Measurements from ENCODE around the gene CD55. TPM values are rescaled to one million over a fixed set of nuclear protein-coding genes. Genes with fewer than 3 reads are reported as not detected.

The CD55 gene
- total and polyA plus RNA-seq, 9 donors = 12.3 to 28.9 (median 18.1) TPM

DNA sequence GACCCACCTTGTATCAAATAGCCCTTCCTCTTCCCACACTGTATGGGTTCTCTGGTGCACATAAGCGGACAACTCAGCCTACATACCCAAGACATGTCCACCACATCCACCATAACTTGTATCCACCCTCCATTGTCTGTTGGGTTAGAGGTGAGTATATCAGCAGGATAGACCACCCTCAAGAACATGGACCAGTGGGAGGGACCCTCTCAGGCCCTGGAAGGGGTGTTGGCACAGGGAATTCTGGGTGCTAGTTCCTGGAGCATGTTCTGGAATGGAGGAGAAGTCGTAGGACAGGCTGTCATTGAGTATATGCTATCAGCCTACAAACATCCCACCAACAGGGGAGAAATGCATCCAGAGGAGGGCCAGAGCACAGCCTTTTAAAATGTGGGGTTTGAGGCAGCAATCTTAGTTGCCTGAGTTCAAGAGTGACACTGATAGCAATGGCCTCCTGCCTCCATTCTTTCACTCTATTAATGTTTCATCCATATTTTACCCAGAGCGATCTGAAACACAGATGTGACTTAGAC, 7.5 kb downstream of the CD55 start:
- peaks cover 15% of the 10 kb centered on the region for H3K36me3 ChIP-seq (ENCODE audit: control insufficient read depth, insufficient read depth, low read length)
- H3K27me3 ChIP-seq (ENCODE audit: control insufficient read depth, insufficient read depth, low read length) = no peaks in the 10 kb centered on the region
- no peaks in the 10 kb centered on the region for H3K4me1 ChIP-seq (ENCODE audit: control insufficient read depth, insufficient read depth, low read length)
- 100% methylated on average over 1 of the region's 3 CpGs for WGBS (ENCODE audit: insufficient coverage)
- H3K9me3 ChIP-seq (replicated peaks; ENCODE audit: control insufficient read depth, low read depth, low read length) = no peaks in the 10 kb centered on the region
- DNase-seq = no peak
- H3K4me3 ChIP-seq (ENCODE audit: low read length) = no peak overlapping the region
- H3K27ac ChIP-seq (ENCODE audit: low read length) = no peak overlapping the region

DNA sequence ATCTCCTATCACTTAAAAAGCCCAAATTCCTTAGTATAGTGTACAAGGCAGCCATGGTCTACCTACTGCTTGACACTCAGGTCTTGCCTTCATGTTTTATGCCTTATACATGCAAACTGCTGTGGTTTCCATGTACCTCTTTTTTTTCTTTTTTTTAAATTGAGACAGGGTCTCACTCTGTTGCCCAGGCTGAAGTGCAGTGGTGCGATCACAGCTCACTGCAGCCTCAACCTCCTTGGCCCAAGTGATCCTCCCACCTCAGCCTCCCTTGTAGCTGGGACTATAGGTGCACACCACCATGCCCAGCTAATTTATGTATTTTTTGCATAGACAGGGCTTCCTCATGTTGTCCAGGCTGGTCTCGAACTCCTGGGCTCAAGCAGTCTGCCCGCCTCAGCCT, 8.0 kb downstream of the CD55 start:
- DNase-seq = no peak
- no peak overlapping the region for H3K27ac ChIP-seq (ENCODE audit: low read length)
- H3K9me3 ChIP-seq (replicated peaks; ENCODE audit: control insufficient read depth, low read depth, low read length) = peaks cover 2% of the 10 kb centered on the region
- H3K4me3 ChIP-seq (ENCODE audit: low read length) = no peak overlapping the region
- 95% methylated on average over 3 of the region's 3 CpGs for WGBS (ENCODE audit: insufficient coverage)
- no peaks in the 10 kb centered on the region for H3K27me3 ChIP-seq (ENCODE audit: control insufficient read depth, insufficient read depth, low read length)
- H3K4me1 ChIP-seq (ENCODE audit: control insufficient read depth, insufficient read depth, low read length) = no peaks in the 10 kb centered on the region
- peaks cover 15% of the 10 kb centered on the region for H3K36me3 ChIP-seq (ENCODE audit: control insufficient read depth, insufficient read depth, low read length)

DNA sequence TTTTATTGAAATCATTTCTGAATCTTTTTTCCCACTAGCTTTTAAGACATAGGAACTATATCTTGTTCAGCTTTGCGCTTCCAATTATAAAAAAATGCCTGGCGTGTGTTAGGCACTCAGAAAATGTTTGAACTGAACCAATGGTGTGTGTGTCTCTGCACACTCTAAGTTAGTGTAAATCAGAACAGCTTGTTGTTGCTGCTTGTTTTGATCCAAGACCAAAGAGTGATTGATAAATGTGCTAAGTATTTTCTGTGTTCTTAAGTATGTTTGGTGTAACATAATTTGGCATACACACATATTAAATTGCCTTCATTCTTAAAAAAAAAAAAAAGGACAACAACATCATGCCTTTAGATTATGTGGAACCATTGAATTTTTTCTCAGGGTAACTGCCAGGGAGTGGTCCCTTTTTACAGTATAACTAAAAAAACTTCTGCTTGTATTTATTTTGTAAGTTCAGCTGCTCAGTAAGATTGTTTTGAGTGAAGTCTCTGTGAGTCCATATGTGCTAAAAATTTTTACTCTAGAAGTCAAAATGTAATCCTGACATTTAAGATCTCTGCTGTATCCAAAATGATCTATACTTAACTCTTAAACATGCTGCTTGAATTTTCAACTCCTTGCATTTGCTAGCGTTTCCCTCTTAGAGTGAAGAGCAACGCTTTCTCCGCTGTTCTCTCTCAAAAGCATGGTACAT, 8.7 kb downstream of the CD55 start:
- Histone ChIP-seq H3K4me1 (ENCODE audit: control insufficient read depth, insufficient read depth, low read length) (no peaks in the 10 kb centered on the region), H3K4me3 (ENCODE audit: low read length) (no peak overlapping the region), H3K27me3 (ENCODE audit: control insufficient read depth, insufficient read depth, low read length) (no peaks in the 10 kb centered on the region), H3K9me3 (replicated peaks; ENCODE audit: control insufficient read depth, low read depth, low read length) (peaks cover 2% of the 10 kb centered on the region), H3K36me3 (ENCODE audit: control insufficient read depth, insufficient read depth, low read length) (peaks cover 15% of the 10 kb centered on the region), H3K27ac (ENCODE audit: low read length) (no peak overlapping the region)
- no peak for DNase-seq
- 96% methylated on average over 3 of the region's 5 CpGs for whole genome bisulfite sequencing (ENCODE audit: insufficient coverage)

DNA sequence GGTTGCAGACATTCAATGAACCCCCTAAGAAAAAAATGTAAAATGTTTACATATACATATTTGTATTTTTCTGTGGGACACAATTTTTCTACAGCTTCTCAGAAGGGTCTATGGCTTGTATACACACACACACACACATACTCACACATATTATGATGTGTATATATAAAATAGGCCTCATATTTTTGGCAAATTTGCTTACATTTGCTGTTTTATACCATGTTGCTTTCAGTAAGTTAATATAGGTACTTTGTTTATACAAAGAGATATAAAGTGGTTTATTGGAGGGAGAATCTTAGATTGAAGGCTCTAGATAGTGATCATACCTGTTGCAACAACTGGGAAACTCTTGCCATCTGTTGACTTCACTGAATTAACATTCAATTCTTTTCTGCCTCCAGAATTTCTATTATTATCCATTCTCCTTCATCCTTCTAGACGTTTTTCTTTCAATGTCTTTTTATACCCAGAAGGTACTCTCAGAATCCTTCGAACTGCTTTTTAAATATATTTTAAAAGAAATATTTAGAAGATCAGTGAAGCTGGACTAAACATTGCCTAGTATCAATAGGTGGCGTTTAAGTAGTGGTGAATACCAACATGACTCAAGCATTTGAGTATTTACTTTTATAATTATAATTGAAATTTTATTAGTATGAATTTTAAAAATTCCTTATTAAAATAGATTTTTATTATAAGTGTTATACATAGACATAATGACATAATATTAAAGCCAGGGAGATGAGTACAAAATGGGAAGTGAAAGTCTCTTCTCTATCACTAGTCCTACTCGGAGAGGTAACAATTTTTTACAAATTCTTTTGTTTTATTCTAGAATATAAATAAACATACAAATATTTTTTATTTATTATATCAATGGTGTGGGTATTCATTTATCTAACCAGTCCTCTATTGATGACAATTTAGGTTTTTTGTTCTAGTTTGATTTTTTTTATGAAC, 10.2 kb downstream of the CD55 start:
- H3K9me3 ChIP-seq (replicated peaks; ENCODE audit: control insufficient read depth, low read depth, low read length) = peaks cover 2% of the 10 kb centered on the region
- H3K36me3 ChIP-seq (ENCODE audit: control insufficient read depth, insufficient read depth, low read length) = peaks cover 16% of the 10 kb centered on the region
- WGBS (ENCODE audit: insufficient coverage) = no CpG with 5 or more reads among the region's 4 CpGs
- H3K27ac ChIP-seq (ENCODE audit: low read length) = no peak overlapping the region
- H3K4me3 ChIP-seq (ENCODE audit: low read length) = no peak overlapping the region
- no peaks in the 10 kb centered on the region for H3K4me1 ChIP-seq (ENCODE audit: control insufficient read depth, insufficient read depth, low read length)
- no peaks in the 10 kb centered on the region for H3K27me3 ChIP-seq (ENCODE audit: control insufficient read depth, insufficient read depth, low read length)
- no peak for DNase-seq

DNA sequence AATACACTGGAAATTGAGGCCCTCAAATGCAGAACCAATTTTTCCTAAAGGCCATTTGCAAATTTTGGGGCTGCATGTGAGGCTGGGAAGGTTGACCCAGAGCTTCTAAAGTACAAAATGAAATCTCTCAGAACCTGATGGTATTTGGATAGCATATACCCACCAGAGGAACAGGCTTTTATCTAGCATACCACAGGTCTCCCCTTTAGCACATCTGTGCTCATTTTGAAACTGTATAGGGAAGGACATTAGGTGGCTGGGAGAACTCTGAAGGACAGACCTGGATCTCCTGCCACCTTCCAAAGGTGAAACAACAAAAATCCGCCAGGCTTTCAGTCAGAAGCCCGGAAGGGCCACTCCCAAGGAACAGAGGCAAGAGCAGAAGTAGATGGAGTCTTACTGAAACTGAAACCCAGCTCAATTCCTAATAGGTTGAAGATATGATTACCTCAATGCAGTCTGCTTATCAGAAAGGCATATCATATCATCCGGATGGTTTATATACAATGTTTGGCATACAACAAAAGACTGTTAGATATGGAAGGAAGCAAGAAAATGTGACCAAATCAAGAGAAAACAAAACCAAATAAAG, 11.6 kb downstream of the CD55 start:
- no CpG with 5 or more reads among the region's 3 CpGs for WGBS (ENCODE audit: insufficient coverage)
- peaks cover 22% of the 10 kb centered on the region for H3K36me3 ChIP-seq (ENCODE audit: control insufficient read depth, insufficient read depth, low read length)

DNA sequence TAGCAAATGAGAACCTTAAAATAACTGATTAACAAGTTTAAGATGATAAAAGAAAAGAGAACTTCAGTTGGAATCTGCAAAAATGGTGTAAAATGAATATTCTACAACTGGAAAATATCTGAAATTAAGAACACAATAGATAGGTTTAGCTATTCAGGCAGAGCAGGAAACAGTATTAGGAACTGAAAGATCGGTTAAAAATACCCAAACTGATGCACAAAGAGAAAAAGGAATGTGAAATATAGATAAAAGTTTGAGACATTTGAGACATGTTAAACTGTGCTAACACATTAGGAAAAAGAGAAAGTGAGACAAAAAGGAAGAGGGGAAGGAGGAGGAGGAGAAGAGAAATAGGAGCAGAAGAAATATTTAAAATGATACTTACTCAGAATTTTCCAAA, 12.1 kb downstream of the CD55 start:
- Histone ChIP-seq H3K27ac (ENCODE audit: low read length) (no peak overlapping the region), H3K36me3 (ENCODE audit: control insufficient read depth, insufficient read depth, low read length) (peaks cover 22% of the 10 kb centered on the region)

More for the DNA sequence above, 11.6 kb downstream of the CD55 start:
- H3K4me1 ChIP-seq (ENCODE audit: control insufficient read depth, insufficient read depth, low read length) = no peaks in the 10 kb centered on the region
- H3K4me3 ChIP-seq (ENCODE audit: low read length) = no peak overlapping the region
- no peak for DNase-seq
- H3K9me3 ChIP-seq (replicated peaks; ENCODE audit: control insufficient read depth, low read depth, low read length) = peaks cover 2% of the 10 kb centered on the region
- H3K27ac ChIP-seq (ENCODE audit: low read length) = no peak overlapping the region
- no peaks in the 10 kb centered on the region for H3K27me3 ChIP-seq (ENCODE audit: control insufficient read depth, insufficient read depth, low read length)

DNA sequence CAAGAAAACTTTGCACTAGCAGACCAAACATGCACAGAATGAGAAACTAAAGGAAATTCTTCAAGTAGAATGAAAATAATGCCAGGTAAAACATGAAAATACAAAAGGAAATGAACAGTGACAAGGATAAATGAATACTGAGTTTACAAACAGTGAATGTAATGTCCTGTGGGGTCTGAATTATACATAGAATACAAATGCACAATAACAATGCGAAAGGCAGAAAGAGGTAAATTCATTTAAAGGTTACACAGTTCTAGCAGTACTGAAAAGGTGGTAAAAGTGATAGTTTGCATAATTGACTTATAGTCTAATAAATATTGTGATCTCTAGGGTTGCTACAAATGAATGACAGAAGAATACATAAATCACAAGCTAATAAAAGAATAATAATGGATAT, 12.9 kb downstream of the CD55 start:
- Histone ChIP-seq H3K4me1 (ENCODE audit: control insufficient read depth, insufficient read depth, low read length) (no peaks in the 10 kb centered on the region), H3K27me3 (ENCODE audit: control insufficient read depth, insufficient read depth, low read length) (no peaks in the 10 kb centered on the region), H3K4me3 (ENCODE audit: low read length) (no peak overlapping the region), H3K9me3 (replicated peaks; ENCODE audit: control insufficient read depth, low read depth, low read length) (peaks cover 2% of the 10 kb centered on the region), H3K36me3 (ENCODE audit: control insufficient read depth, insufficient read depth, low read length) (peaks cover 15% of the 10 kb centered on the region), H3K27ac (ENCODE audit: low read length) (no peak overlapping the region)
- no peak for DNase-seq
- no CpG with 5 or more reads among the region's 1 CpG for WGBS (ENCODE audit: insufficient coverage)

More for the DNA sequence above, 12.1 kb downstream of the CD55 start:
- no peak overlapping the region for H3K4me3 ChIP-seq (ENCODE audit: low read length)
- peaks cover 2% of the 10 kb centered on the region for H3K9me3 ChIP-seq (replicated peaks; ENCODE audit: control insufficient read depth, low read depth, low read length)
- 100% methylated on average over 1 of the region's 1 CpG for WGBS (ENCODE audit: insufficient coverage)
- no peaks in the 10 kb centered on the region for H3K27me3 ChIP-seq (ENCODE audit: control insufficient read depth, insufficient read depth, low read length)
- no peaks in the 10 kb centered on the region for H3K4me1 ChIP-seq (ENCODE audit: control insufficient read depth, insufficient read depth, low read length)
- no peak for DNase-seq

DNA sequence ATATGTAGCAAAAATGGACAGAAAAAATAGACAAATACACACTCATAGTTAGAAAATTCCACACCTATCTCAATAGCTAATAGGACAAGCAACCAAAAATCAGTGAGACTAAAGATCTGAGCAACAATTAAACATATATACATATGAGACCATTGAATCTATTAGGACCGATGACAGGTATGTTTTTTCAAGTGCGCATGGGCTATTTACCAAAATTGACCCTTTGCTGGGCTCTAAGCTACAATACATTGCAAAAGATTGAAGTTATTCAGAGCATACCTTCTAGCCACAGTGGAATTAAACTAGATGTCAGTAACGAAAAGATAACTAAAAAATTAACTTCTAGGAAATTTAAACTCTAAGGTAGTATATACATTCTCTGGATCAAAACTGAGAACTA, 13.7 kb downstream of the CD55 start:
- no CpG with 5 or more reads among the region's 3 CpGs for WGBS (ENCODE audit: insufficient coverage)
- H3K36me3 ChIP-seq (ENCODE audit: control insufficient read depth, insufficient read depth, low read length) = peaks cover 13% of the 10 kb centered on the region

DNA sequence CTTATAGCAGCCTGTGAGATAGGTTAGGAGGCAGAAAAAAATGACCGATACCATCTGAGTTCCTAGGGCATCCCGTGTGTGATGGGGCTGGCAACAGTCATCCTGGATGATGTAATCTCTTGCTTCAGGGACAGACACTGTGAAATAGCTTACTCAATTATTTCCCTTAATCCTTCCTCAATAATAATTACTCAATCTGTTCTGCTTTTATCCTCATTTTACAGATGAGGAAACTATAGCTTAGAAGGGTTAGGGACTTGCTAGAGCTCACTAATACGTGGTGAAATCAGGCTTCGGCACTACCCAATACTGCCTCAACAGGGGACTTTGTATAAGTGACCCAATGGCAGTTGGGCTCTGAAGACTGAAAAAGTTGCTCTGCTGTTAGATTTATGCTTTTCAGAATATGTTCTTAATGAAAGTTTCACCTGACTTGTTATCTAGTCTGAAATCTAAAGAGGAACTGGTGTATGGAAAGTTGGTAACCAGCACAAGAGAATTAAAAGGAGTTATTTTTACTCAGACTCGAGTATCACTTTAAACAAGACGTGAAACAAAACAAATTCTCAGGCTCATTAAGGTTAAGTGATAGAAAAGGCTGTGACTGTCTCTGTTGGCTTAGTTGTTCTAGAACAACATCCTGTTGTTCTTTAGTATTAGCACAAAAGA, 14.4 kb downstream of the CD55 start:
- 77% methylated on average over 3 of the region's 6 CpGs for WGBS (ENCODE audit: insufficient coverage)
- DNase-seq = peak; percentile 21
- Histone ChIP-seq H3K36me3 (ENCODE audit: control insufficient read depth, insufficient read depth, low read length) (peaks cover 16% of the 10 kb centered on the region), H3K27ac (ENCODE audit: low read length) (no peak overlapping the region), H3K9me3 (replicated peaks; ENCODE audit: control insufficient read depth, low read depth, low read length) (peaks cover 2% of the 10 kb centered on the region), H3K4me3 (ENCODE audit: low read length) (no peak overlapping the region), H3K4me1 (ENCODE audit: control insufficient read depth, insufficient read depth, low read length) (no peaks in the 10 kb centered on the region), H3K27me3 (ENCODE audit: control insufficient read depth, insufficient read depth, low read length) (no peaks in the 10 kb centered on the region)

More for the DNA sequence above, 13.7 kb downstream of the CD55 start:
- H3K9me3 ChIP-seq (replicated peaks; ENCODE audit: control insufficient read depth, low read depth, low read length) = peaks cover 2% of the 10 kb centered on the region
- H3K27ac ChIP-seq (ENCODE audit: low read length) = no peak overlapping the region
- no peak overlapping the region for H3K4me3 ChIP-seq (ENCODE audit: low read length)
- no peaks in the 10 kb centered on the region for H3K4me1 ChIP-seq (ENCODE audit: control insufficient read depth, insufficient read depth, low read length)
- DNase-seq = no peak
- H3K27me3 ChIP-seq (ENCODE audit: control insufficient read depth, insufficient read depth, low read length) = no peaks in the 10 kb centered on the region

Data from muscle of leg (tissue), 11 donors.